GM06990 (cell line): ENCODE results near the gene RIT2.

Source experiments
- DNase-seq: peaks from one replicate; pipeline ENCODE4 v3.0.0-alpha.2; 2011; ENCODE audit not compliant: insufficient read length; ENCODE audit errors: extremely low read depth
- H3K27me3 ChIP-seq: replicated peaks from 2 replicates; pipeline ENCODE4 v1.6.0; 2011; ENCODE audit warnings: low read length; ENCODE audit not compliant: control insufficient read depth, insufficient read depth
- H3K36me3 ChIP-seq: 2 replicates; pipeline ENCODE4 v1.5.1; 2011; ENCODE audit warnings: low read length; ENCODE audit not compliant: control insufficient read depth, insufficient read depth
- H3K4me3 ChIP-seq: replicated peaks from 2 replicates; pipeline ENCODE4 v1.5.1; 2011; ENCODE audit warnings: low read depth, mild to moderate bottlenecking, control low read depth, low read length
- TF ChIP-seq, protein P1 (sequence below): IDR thresholded peaks from 2 replicates; pipeline ENCODE4 v1.5.1; 2011; ENCODE audit warnings: low read length, control low read depth, mild to moderate bottlenecking, inconsistent platforms; ENCODE audit not compliant: insufficient read depth, poor library complexity, severe bottlenecking

RIT2 gene

GRCh38 chr18:42839408-42839807 lies 276.1 kb downstream of the RIT2 start:
- Histone ChIP-seq H3K4me3 (no peak overlapping the region), H3K27me3 (no peaks in the 10 kb centered on the region), H3K36me3 (no peaks in the 10 kb centered on the region)
- DNase-seq: no peak
- TF ChIP-seq, protein P1, sequence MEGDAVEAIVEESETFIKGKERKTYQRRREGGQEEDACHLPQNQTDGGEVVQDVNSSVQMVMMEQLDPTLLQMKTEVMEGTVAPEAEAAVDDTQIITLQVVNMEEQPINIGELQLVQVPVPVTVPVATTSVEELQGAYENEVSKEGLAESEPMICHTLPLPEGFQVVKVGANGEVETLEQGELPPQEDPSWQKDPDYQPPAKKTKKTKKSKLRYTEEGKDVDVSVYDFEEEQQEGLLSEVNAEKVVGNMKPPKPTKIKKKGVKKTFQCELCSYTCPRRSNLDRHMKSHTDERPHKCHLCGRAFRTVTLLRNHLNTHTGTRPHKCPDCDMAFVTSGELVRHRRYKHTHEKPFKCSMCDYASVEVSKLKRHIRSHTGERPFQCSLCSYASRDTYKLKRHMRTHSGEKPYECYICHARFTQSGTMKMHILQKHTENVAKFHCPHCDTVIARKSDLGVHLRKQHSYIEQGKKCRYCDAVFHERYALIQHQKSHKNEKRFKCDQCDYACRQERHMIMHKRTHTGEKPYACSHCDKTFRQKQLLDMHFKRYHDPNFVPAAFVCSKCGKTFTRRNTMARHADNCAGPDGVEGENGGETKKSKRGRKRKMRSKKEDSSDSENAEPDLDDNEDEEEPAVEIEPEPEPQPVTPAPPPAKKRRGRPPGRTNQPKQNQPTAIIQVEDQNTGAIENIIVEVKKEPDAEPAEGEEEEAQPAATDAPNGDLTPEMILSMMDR: no peak

DNA sequence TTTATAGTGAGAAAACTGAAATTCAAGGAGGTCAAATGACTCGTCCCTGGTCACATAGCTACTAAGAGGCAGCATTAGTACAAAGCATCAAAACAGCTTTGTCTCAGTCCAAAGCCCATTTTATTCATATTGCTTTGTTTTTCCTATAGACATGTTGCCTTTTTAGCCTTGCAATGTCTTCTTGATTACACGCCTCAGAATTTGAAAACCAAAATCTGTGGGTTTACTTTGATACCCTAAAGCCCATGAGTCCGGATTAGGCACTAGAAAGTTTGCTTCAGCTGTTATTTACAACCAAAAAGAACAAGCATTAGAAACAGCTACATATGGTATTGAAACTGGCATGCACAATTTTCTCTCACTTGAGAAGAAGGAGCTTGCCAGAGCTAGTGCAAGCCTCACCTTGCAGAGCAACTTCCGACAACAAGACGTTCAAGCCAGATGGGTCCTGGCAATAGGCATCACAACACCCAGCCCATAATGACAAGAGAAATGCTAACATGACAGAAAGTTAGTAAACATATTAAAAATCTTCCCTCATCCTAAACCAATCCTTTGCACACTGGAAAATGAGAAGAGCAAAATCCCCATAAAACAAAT lies 276.8 kb downstream of the RIT2 start:
- H3K27me3 ChIP-seq: no peaks in the 10 kb centered on the region
- H3K36me3 ChIP-seq: no peaks in the 10 kb centered on the region
- no peak overlapping the region for H3K4me3 ChIP-seq
- TF ChIP-seq, protein P1: no peak
- DNase-seq: no peak

DNA sequence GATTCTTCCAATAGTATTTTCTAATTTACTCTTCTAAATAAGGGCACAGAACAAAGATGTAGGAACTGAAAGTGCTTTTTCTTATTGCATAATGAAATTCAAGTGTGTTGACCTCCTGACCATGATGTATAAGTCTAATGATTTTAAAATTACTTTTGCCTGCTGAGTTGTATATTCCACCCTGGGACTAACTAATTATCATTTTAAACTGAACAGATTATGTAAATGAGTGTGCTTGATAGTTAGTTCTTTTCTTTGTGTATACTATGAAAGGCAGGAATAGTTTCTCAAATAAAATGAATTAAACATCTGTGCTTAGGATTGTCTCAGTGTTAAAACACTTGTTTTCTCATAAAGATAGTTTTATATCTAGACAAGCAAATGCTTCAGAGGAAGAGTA lies 284.5 kb downstream of the RIT2 start:
- Histone ChIP-seq H3K36me3 (no peaks in the 10 kb centered on the region), H3K27me3 (no peaks in the 10 kb centered on the region), H3K4me3 (no peak overlapping the region)
- TF ChIP-seq, protein P1: no peak
- DNase-seq: no peak

GRCh38 chr18:42828881-42829280 lies 286.6 kb downstream of the RIT2 start:
- TF ChIP-seq, protein P1: no peak
- Histone ChIP-seq H3K36me3 (no peaks in the 10 kb centered on the region), H3K4me3 (no peak overlapping the region), H3K27me3 (no peaks in the 10 kb centered on the region)
- DNase-seq: no peak

DNA sequence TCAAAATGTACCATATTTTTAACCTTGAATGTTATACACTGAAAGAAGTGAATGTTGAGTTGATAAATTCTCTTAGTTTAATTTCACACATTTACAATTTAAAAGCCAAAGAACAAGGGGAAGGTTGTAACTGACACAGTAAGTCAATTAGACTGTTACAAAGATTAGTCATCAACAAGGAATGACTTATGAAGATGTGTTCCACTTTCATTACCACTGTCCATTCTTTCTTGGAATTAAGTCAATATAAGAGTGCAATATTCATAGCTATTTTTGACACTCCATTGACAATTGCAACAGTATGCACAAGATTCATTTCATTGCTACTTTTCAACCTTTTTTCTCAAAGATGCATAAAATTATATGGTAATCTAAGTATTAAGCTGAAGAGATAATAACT lies 291.3 kb downstream of the RIT2 start:
- TF ChIP-seq, protein P1: no peak
- DNase-seq: no peak
- Histone ChIP-seq H3K36me3 (no peaks in the 10 kb centered on the region), H3K27me3 (no peaks in the 10 kb centered on the region), H3K4me3 (no peak overlapping the region)

DNA sequence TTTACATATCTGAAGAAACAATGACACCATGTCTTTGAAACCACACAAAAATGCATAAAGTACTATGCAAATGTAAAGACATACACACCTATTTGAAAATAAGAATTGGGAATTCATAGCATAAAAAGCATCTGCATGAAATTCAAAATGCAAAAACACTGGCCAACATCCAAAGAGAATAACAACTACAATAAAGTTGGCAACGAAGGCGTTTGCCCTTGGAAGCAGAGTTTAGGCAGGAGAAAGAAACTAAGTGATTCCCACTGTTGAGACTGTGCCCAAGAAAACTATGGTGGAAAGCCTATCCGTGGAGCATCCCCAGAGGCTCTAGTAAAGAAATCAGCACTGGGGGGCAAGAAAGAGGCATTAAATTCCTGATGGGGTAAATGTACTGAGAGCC lies 292.8 kb downstream of the RIT2 start:
- Histone ChIP-seq H3K4me3 (no peak overlapping the region), H3K27me3 (no peaks in the 10 kb centered on the region), H3K36me3 (no peaks in the 10 kb centered on the region)
- DNase-seq: no peak
- TF ChIP-seq, protein P1: no peak
